ENCODE data around the gene GLIS1. TPM values are rescaled to one million over a fixed set of nuclear protein-coding genes. Genes with fewer than 3 reads are reported as not detected.

GLIS1 gene
- total RNA-seq, 1 experiment from 2014 or later = 0.24 TPM

DNA sequence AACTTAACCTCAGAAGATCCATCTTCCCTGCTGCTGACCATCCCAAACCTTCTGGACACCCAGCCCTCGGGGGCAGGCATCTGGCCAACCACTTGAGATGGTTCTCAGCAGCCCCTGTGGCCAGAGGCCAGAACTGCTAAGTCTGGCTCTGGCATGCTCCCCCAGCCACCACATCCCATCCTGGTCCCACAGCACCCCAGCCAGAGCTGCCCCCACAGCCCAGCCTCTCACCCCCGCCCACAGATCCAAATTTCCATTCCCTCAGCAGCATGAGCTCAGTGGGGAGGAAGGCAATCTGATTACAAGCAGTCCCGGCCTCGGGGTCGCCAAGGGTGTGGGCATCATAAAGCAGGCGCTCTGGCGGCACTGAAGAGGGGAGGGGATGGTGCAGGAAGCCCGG, 45.6 kb downstream of the GLIS1 start (continued):
- TF ChIP-seq TEAD4 (CRISPR knock-in tag; IDR thresholded peaks at IDR 0.05) (no peak), MXD4 (CRISPR knock-in tag; IDR thresholded peaks at IDR 0.05; ENCODE audit: borderline replicate concordance) (no peak)
- TF ChIP-seq, protein P1, sequence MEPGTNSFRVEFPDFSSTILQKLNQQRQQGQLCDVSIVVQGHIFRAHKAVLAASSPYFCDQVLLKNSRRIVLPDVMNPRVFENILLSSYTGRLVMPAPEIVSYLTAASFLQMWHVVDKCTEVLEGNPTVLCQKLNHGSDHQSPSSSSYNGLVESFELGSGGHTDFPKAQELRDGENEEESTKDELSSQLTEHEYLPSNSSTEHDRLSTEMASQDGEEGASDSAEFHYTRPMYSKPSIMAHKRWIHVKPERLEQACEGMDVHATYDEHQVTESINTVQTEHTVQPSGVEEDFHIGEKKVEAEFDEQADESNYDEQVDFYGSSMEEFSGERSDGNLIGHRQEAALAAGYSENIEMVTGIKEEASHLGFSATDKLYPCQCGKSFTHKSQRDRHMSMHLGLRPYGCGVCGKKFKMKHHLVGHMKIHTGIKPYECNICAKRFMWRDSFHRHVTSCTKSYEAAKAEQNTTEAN (CRISPR knock-in tag; IDR thresholded peaks at IDR 0.05) = no peak
- TF ChIP-seq, protein P2, sequence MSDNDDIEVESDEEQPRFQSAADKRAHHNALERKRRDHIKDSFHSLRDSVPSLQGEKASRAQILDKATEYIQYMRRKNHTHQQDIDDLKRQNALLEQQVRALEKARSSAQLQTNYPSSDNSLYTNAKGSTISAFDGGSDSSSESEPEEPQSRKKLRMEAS (CRISPR knock-in tag; IDR thresholded peaks at IDR 0.05) = no peak

DNA sequence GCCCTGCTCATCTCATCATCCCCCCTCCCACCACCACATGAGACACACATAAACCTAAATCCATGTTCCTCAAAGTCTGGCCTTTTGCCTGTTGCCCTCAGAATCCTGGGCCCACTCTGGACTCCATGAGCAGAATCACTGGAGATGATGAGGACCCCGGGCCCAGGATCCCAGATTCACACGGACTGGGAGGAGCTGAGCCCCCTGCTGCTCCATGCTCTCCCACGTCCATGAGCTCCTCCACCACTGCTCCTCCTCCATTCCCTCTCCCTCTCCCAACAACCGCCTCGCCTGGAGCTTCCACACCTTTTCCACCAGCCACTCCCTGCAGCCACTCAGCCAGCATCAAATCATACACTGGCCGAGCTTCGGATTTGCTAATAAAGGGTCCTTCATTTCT, 47.6 kb downstream of the GLIS1 start:
- no peak for ATAC-seq
- CTCF ChIA-PET = interaction anchor here (1.2 to 7.3 kb wide), 2 partner anchors 8 to 14 kb away, joined by 3 to 39 read pairs; no protein-coding TSS in a partner anchor
- H3K4me1 Mint-ChIP-seq = peaks cover 16% of the 10 kb centered on the region

DNA sequence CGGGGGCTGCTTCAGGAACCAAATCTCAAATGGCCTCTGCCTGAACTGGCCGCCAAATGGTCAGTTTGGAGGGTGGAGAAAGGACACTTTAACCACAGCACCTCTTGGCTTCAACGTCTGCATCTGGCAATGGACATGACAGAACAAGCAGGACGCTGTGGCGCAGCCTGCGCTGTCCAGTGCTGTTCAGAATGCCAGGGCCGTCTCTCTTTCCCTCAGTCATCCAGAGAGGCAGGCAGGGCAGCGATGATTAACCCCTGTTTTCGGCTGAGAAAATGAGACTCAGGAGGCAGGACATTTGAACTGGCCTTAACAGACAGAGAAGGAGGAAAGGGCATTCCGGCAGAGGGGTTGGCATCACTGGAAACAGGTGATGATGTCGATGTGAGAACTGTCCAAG, 48.6 kb downstream of the GLIS1 start:
- DNase-seq (ENCODE audit: low spot score) (no peak), ATAC-seq (no peak)
- Mint-ChIP-seq H3K4me1 (peaks cover 25% of the 10 kb centered on the region), H3K27ac (no peak overlapping the region), H3K4me3 (no peak overlapping the region), H3K36me3 (no peaks in the 10 kb centered on the region), H3K9me3 (no peaks in the 10 kb centered on the region), H3K27me3 (ENCODE audit: low read depth) (peaks cover 10% of the 10 kb centered on the region; the same call in 1 of the 2 replicates)
- CTCF ChIA-PET = interaction anchor here (0.6 to 7.3 kb wide), 2 partner anchors 8 to 12 kb away, joined by 3 to 39 read pairs; no protein-coding TSS in a partner anchor
- TF ChIP-seq SP1 (CRISPR knock-in tag; conservative IDR thresholded peaks at IDR 0.05) = no peak
- TF ChIP-seq, protein P3, sequence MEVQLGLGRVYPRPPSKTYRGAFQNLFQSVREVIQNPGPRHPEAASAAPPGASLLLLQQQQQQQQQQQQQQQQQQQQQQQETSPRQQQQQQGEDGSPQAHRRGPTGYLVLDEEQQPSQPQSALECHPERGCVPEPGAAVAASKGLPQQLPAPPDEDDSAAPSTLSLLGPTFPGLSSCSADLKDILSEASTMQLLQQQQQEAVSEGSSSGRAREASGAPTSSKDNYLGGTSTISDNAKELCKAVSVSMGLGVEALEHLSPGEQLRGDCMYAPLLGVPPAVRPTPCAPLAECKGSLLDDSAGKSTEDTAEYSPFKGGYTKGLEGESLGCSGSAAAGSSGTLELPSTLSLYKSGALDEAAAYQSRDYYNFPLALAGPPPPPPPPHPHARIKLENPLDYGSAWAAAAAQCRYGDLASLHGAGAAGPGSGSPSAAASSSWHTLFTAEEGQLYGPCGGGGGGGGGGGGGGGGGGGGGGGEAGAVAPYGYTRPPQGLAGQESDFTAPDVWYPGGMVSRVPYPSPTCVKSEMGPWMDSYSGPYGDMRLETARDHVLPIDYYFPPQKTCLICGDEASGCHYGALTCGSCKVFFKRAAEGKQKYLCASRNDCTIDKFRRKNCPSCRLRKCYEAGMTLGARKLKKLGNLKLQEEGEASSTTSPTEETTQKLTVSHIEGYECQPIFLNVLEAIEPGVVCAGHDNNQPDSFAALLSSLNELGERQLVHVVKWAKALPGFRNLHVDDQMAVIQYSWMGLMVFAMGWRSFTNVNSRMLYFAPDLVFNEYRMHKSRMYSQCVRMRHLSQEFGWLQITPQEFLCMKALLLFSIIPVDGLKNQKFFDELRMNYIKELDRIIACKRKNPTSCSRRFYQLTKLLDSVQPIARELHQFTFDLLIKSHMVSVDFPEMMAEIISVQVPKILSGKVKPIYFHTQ (CRISPR knock-in tag; IDR thresholded peaks at IDR 0.05) = no peak
- TF ChIP-seq EMX1 (CRISPR knock-in tag; IDR thresholded peaks at IDR 0.05) = no peak
- POLR2A ChIA-PET = no interaction called here

More for the DNA sequence above, 47.6 kb downstream of the GLIS1 start:
- POLR2A ChIA-PET = no interaction called here
- no peak for DNase-seq (ENCODE audit: low spot score)
- no peaks in the 10 kb centered on the region for H3K36me3 Mint-ChIP-seq
- H3K27ac Mint-ChIP-seq = no peak overlapping the region
- no peak overlapping the region for H3K4me3 Mint-ChIP-seq
- TF ChIP-seq ZNF219 (CRISPR knock-in tag; IDR thresholded peaks at IDR 0.05; ENCODE audit: borderline replicate concordance) = no peak
- TF ChIP-seq FOXP1 (CRISPR knock-in tag; IDR thresholded peaks at IDR 0.05; ENCODE audit: borderline replicate concordance) = no peak
- no peak for TF ChIP-seq ZNF232 (CRISPR knock-in tag; IDR thresholded peaks at IDR 0.05)
- TF ChIP-seq NR2C2 (CRISPR knock-in tag; IDR thresholded peaks at IDR 0.05) = no peak
- TF ChIP-seq, protein P4, sequence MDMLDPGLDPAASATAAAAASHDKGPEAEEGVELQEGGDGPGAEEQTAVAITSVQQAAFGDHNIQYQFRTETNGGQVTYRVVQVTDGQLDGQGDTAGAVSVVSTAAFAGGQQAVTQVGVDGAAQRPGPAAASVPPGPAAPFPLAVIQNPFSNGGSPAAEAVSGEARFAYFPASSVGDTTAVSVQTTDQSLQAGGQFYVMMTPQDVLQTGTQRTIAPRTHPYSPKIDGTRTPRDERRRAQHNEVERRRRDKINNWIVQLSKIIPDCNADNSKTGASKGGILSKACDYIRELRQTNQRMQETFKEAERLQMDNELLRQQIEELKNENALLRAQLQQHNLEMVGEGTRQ (CRISPR knock-in tag; IDR thresholded peaks at IDR 0.05) = no peak
- no peak for TF ChIP-seq SMAD3 (CRISPR knock-in tag; IDR thresholded peaks at IDR 0.05; ENCODE audit: borderline replicate concordance)
- no peak for TF ChIP-seq TP53 (CRISPR knock-in tag; IDR thresholded peaks at IDR 0.05)
- H3K27me3 Mint-ChIP-seq (ENCODE audit: low read depth) = peaks cover 3% of the 10 kb centered on the region; the same call in 1 of the 2 replicates
- no peaks in the 10 kb centered on the region for H3K9me3 Mint-ChIP-seq

DNA sequence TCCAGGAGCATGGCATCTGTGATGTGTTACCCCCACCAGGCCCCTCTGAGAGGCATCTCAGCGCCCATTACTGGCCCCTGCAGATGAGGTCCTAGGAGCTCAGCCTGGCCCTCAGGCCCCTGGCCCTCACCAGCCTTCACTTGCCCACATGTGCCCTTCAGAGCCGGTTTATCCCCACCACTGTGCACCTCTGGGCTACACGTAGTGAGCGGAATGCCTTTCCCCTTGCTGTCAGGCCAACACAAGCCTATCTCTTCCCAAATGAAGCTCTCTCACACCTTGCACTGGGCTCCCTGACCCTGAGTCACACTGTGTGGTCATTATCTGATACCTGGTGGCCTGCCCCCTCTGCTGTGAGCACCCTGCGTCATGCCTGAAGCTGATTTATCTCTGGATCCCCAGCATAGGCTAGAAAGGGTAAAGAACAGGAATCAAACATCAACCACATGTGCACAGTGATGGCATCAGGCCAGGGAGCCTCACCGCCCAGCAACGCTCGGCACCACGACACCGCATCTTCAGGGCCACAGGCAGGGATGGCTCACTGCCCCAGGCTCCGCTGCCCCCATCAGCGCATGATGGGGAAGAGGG, 49.1 kb downstream of the GLIS1 start:
- Mint-ChIP-seq H3K27ac (no peak overlapping the region), H3K4me1 (peaks cover 29% of the 10 kb centered on the region)
- TF ChIP-seq ZNF416 (CRISPR knock-in tag; IDR thresholded peaks at IDR 0.05) (no peak), TCF7 (CRISPR knock-in tag; IDR thresholded peaks at IDR 0.05; ENCODE audit: low read depth) (no peak), ZNF396 (CRISPR knock-in tag; IDR thresholded peaks at IDR 0.05; ENCODE audit: borderline replicate concordance) (no peak), NR1H2 (CRISPR knock-in tag; IDR thresholded peaks at IDR 0.05) (no peak), ETV6 (CRISPR knock-in tag; IDR thresholded peaks at IDR 0.05) (no peak)
- TF ChIP-seq, protein P5, sequence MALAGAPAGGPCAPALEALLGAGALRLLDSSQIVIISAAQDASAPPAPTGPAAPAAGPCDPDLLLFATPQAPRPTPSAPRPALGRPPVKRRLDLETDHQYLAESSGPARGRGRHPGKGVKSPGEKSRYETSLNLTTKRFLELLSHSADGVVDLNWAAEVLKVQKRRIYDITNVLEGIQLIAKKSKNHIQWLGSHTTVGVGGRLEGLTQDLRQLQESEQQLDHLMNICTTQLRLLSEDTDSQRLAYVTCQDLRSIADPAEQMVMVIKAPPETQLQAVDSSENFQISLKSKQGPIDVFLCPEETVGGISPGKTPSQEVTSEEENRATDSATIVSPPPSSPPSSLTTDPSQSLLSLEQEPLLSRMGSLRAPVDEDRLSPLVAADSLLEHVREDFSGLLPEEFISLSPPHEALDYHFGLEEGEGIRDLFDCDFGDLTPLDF (CRISPR knock-in tag; IDR thresholded peaks at IDR 0.05) = no peak

More for the DNA sequence above, 49.1 kb downstream of the GLIS1 start:
- POLR2A ChIA-PET = no interaction called here
- no peaks in the 10 kb centered on the region for H3K9me3 Mint-ChIP-seq
- H3K4me3 Mint-ChIP-seq = no peak overlapping the region
- DNase-seq (ENCODE audit: low spot score) (no peak), ATAC-seq (no peak)
- peaks cover 15% of the 10 kb centered on the region for H3K27me3 Mint-ChIP-seq (ENCODE audit: low read depth)
- H3K36me3 Mint-ChIP-seq = no peaks in the 10 kb centered on the region
- CTCF ChIA-PET = interaction anchor here (0.6 kb wide), 1 partner anchor 12 kb away, joined by 3 read pairs; no protein-coding TSS in a partner anchor
